ENCODE data around the gene KCNJ11. TPM values are rescaled to one million over a fixed set of nuclear protein-coding genes. Genes with fewer than 3 reads are reported as not detected.

KCNJ11 gene
- total RNA-seq, 1 donor from 2014 or later: 1.1 TPM

DNA sequence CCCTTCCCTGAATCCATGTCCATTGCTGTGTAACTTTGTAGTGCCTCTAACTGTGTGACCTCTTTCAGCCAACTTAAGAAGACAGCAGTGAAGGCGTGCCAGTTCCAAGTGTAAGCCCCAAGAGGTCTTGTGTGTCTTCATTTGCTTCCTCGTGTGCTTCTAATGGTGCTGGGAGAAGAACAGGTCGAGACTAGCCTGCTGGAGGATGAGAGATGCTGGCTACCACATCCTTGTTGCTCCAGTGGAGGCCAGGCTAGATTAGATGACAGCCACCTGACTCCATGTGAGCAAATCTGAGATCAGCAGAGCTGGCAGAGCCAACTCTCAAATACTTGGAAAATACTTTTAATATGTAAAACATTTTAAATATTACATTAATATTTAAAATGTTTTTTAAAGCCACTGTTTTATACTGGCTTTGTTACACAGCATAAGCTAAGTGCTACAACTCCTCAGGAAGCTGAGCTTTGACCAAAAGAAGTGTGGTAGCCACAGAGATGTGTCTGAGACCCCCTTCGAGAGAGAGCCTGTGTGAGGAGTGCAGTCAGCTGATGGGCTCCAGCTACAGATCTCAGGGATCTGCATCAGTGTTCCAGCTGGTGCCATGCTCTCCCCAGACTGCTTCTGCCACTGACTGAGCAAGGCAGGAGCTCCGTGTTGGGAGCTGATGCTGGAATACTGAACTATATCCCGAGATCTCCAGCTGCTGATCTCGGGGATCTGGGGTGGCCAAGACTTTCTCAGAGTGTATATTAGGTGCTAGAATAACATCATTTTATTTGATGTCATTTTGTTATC is 8.9 kb downstream of the KCNJ11 start:
- H3K4me3 Mint-ChIP-seq: no peak overlapping the region
- no peaks in the 10 kb centered on the region for H3K9me3 Mint-ChIP-seq
- no peak for DNase-seq
- peaks cover 2% of the 10 kb centered on the region for H3K27me3 Mint-ChIP-seq
- H3K27ac Mint-ChIP-seq: no peak overlapping the region
- peaks cover 4% of the 10 kb centered on the region for H3K36me3 Mint-ChIP-seq (ENCODE audit: low read depth)
- intact Hi-C loops (cut with micrococcal nuclease): loop anchor here (10.0 kb wide), 1 partner anchor 355 kb away; the partner anchor contains the start of gene KCNC1
- no peaks in the 10 kb centered on the region for H3K4me1 Mint-ChIP-seq

DNA sequence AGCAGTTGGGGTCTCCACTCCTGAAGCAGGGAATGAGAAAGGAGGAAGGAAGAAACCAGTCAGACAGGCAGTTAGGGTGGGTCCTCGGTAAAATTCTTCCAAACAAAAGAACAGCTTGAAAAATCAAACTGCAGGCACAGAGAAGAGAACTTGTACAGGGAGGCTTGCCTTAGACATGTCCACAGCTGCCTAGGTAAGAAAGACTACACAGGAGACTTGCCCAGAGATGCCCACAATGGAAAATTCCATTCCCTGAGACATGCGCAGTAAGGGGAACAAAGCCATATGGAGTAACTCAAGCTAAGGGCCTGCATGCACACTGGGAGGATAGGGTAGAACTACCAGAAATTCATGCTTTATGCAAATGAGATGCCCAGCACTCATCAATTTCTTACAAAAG is 9.8 kb downstream of the KCNJ11 start:
- intact Hi-C loops (cut with micrococcal nuclease): no loop called here
- DNase-seq: no peak
- Mint-ChIP-seq H3K4me3 (no peak overlapping the region), H3K27ac (no peak overlapping the region), H3K4me1 (no peaks in the 10 kb centered on the region), H3K27me3 (peaks cover 2% of the 10 kb centered on the region), H3K36me3 (ENCODE audit: low read depth) (peaks cover 5% of the 10 kb centered on the region), H3K9me3 (no peaks in the 10 kb centered on the region)

DNA sequence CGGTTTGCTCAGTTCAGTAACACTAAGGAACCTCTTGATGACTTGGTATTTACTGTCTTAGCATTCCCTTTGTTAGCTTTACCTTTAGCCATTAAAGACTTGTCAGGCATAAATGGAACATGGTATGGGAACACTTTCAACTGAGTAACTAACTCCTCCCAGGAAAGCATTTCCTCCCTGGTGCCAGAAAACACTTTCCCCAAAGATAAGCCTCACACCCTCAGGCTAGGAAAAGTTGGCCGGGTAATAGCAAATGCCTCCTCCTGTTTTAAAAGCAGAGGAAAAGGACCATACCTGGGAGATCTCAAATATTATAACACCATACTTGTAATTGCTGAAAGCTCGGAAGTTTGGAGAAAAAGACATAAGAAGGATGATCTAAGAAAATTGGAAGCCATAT is 12.0 kb downstream of the KCNJ11 start:
- Mint-ChIP-seq H3K27ac (no peak overlapping the region), H3K36me3 (ENCODE audit: low read depth) (peaks cover 19% of the 10 kb centered on the region), H3K9me3 (peaks cover 11% of the 10 kb centered on the region), H3K4me3 (no peak overlapping the region), H3K27me3 (peaks cover 1% of the 10 kb centered on the region), H3K4me1 (no peaks in the 10 kb centered on the region)
- DNase-seq: no peak
- intact Hi-C loops (cut with micrococcal nuclease): no loop called here

DNA sequence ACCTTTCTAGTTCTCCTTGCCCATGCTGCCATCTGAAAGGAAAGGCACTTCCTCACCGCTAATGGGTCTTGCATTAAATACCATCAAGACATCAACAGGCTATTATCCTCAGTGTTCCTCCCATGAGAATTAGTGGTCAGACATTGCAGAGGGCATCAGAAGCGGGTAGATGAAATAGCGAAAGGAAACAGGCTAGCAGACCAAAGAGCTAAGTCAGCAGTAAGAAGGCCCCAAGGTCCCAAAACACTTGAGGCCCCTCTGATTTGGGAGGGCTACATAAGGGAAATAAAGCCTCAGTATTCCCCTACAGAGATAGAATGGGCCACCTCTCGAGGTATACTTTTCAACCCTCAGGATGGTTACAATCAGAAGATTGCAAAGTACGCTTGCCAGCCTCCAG is 12.9 kb downstream of the KCNJ11 start:
- H3K36me3 Mint-ChIP-seq (ENCODE audit: low read depth): peaks cover 28% of the 10 kb centered on the region
- no peak for DNase-seq
- no peaks in the 10 kb centered on the region for H3K4me1 Mint-ChIP-seq
- no peak overlapping the region for H3K4me3 Mint-ChIP-seq
- H3K27ac Mint-ChIP-seq: no peak overlapping the region
- peaks cover 20% of the 10 kb centered on the region for H3K9me3 Mint-ChIP-seq
- no peaks in the 10 kb centered on the region for H3K27me3 Mint-ChIP-seq
- intact Hi-C loops (cut with micrococcal nuclease): no loop called here

DNA sequence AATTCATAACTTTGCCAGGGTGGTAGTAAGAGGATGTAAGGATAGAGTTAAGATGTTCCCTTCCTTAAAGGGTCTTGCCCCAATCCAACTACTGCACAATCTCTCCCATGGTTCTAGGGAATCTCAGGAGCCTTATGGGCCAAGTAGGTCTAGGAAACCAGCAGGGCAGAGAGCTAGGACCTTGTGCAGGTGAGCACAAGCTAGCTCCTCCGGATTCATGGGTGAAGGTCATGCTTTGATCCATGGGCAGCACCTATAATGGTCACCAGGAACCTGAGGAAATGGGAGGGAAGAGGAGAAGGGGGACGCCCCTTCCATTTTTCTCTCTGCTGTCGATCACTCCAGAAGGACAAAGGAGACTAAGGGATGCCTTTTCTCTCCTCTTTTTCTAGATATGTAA is 16.8 kb downstream of the KCNJ11 start:
- intact Hi-C loops (cut with micrococcal nuclease): no loop called here
- H3K9me3 Mint-ChIP-seq: peaks cover 31% of the 10 kb centered on the region
- H3K27me3 Mint-ChIP-seq: no peaks in the 10 kb centered on the region
- no peak for DNase-seq
- H3K4me1 Mint-ChIP-seq: peaks cover 10% of the 10 kb centered on the region
- no peak overlapping the region for H3K27ac Mint-ChIP-seq
- no peak overlapping the region for H3K4me3 Mint-ChIP-seq
- peaks cover 44% of the 10 kb centered on the region for H3K36me3 Mint-ChIP-seq (ENCODE audit: low read depth)

DNA sequence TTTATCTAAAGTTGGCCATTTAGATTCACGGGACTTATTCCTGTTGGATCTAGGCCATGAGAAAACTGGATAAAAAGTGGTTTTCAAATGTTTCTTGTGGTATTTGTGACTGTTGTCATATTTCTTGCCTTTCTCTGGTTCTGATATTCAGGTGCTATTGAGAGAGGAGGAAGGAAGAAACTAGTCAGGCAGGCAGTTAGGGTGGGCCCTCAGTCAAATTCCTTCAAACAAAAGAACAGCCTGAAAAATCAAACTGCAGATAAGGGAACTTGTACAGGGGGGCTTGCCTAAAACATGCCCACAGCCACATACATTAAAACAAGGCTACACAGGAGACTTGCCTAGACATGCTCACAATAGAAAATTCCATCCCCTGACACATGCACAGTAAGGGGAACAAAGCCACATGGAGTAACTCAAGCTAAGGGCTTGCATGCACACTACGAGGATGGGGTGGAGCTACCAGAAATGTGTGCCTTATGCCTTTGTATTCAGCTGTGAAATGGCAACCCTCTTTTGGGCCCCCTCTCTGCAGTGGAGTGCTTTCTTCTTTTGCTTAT is 18.7 kb downstream of the KCNJ11 start:
- H3K36me3 Mint-ChIP-seq (ENCODE audit: low read depth): peaks cover 47% of the 10 kb centered on the region
- peaks cover 5% of the 10 kb centered on the region for H3K27me3 Mint-ChIP-seq
- no peak for DNase-seq
- H3K4me3 Mint-ChIP-seq: no peak overlapping the region
- peaks cover 31% of the 10 kb centered on the region for H3K9me3 Mint-ChIP-seq
- H3K4me1 Mint-ChIP-seq: peaks cover 10% of the 10 kb centered on the region
- intact Hi-C loops (cut with micrococcal nuclease): loop anchor here (1.0 kb wide), 1 partner anchor 138 kb away; no protein-coding TSS in a partner anchor
- H3K27ac Mint-ChIP-seq: peak overlapping the region; percentile 40

DNA sequence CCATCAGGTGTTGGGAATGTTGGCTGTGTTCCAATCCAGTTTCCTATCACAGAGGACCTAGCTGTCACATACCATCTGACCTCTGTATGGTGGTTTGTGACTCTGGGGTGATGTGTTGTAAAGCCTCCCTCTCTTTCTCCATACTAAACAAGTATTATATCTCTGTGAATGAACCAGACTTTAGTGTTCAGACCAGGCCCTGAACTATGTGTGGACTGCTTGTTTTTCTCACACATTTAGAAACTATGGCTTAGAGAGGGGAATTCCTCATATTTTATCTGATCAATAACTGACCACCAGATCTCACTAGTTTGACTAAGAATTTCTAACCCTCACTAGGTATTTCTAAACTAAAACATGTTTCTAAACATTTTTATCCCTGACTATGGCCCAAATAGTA is 19.4 kb downstream of the KCNJ11 start:
- H3K36me3 Mint-ChIP-seq (ENCODE audit: low read depth): peaks cover 45% of the 10 kb centered on the region
- no peak for DNase-seq
- intact Hi-C loops (cut with micrococcal nuclease): loop anchor here (1.0 kb wide), 1 partner anchor 138 kb away; no protein-coding TSS in a partner anchor
- H3K27me3 Mint-ChIP-seq: peaks cover 5% of the 10 kb centered on the region
- H3K4me1 Mint-ChIP-seq: peaks cover 10% of the 10 kb centered on the region
- H3K4me3 Mint-ChIP-seq: peak overlapping the region; percentile 20
- peak overlapping the region; percentile 45 for H3K27ac Mint-ChIP-seq
- peaks cover 31% of the 10 kb centered on the region for H3K9me3 Mint-ChIP-seq

DNA sequence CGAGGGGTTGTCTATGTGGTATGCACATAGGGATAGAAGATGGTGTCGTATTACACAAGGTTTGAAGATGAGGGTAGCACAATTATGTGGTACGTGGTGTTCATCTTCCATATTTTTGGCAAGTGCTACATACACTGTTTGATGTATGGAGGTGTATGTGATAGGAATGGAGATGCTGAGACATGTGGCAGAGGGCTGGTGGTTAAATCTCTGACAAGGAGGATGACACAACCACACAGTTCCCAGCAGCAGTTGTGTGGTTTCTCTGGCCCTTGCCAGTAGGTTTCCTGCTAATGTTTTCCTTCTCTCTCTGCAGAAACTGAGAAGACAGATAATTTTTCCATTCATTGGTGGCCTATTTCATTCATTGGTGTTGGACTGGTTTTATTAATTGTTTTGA is 19.9 kb downstream of the KCNJ11 start:
- Mint-ChIP-seq H3K27ac (peak overlapping the region; percentile 45), H3K9me3 (peaks cover 31% of the 10 kb centered on the region), H3K4me1 (peaks cover 10% of the 10 kb centered on the region), H3K36me3 (ENCODE audit: low read depth) (peaks cover 45% of the 10 kb centered on the region), H3K27me3 (peaks cover 5% of the 10 kb centered on the region), H3K4me3 (no peak overlapping the region)
- intact Hi-C loops (cut with micrococcal nuclease): loop anchor here (1.0 kb wide), 1 partner anchor 14 kb away; no protein-coding TSS in a partner anchor
- DNase-seq: no peak

DNA sequence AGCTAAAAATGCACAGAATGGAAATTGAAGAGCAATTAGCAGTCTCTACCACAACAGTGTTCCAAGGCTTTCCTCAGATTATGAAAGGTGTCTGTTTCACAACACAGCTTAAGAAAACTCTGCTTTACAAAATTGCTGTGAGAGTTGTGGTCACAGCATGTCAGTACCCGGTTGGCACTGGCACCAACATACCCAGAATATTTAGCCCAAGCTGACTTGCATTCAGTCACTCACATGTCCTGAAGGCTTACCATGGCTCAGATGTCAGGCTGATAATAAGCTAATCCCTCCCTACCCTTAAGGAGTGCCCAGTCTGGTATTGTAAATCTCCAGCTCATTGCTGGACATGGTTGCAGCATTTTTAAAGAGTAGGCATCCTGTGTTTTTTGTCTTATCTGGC is 22.0 kb downstream of the KCNJ11 start:
- no peak for DNase-seq
- peaks cover 10% of the 10 kb centered on the region for H3K4me1 Mint-ChIP-seq
- H3K27me3 Mint-ChIP-seq: peaks cover 5% of the 10 kb centered on the region
- no peak overlapping the region for H3K4me3 Mint-ChIP-seq
- intact Hi-C loops (cut with micrococcal nuclease): no loop called here
- H3K27ac Mint-ChIP-seq: no peak overlapping the region
- peaks cover 34% of the 10 kb centered on the region for H3K36me3 Mint-ChIP-seq (ENCODE audit: low read depth)
- H3K9me3 Mint-ChIP-seq: peaks cover 21% of the 10 kb centered on the region

DNA sequence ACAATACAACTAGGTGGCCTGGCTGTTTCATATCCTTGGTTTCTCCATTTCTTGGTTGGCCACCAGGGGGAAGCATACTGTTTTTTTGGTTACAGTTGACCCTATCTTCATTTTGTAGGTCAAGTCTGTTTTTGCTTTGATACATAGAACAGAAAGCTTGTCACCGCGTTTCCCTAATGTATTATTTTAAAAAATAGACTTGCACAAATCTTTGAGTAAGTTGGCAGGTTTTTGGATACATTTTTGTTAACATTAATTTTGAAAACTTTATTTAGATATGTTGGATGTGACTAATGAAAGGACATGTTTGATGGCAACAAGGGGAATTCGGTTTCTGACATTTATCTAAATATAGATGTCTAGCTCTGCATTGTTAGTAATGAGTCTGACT is 33.9 kb downstream of the KCNJ11 start:
- Mint-ChIP-seq H3K36me3 (ENCODE audit: low read depth) (peaks cover 6% of the 10 kb centered on the region), H3K4me3 (peak overlapping the region; percentile 93), H3K4me1 (peaks cover 29% of the 10 kb centered on the region), H3K27ac (peak overlapping the region; percentile 16), H3K27me3 (peaks cover 34% of the 10 kb centered on the region), H3K9me3 (no peaks in the 10 kb centered on the region)
- intact Hi-C loops (cut with micrococcal nuclease): loop anchor here (1.0 to 5.0 kb wide), 5 partner anchors 14 to 452 kb away; partner anchors contain the start of genes KCNJ11 and RPS13
- peak; percentile 90 for DNase-seq

DNA sequence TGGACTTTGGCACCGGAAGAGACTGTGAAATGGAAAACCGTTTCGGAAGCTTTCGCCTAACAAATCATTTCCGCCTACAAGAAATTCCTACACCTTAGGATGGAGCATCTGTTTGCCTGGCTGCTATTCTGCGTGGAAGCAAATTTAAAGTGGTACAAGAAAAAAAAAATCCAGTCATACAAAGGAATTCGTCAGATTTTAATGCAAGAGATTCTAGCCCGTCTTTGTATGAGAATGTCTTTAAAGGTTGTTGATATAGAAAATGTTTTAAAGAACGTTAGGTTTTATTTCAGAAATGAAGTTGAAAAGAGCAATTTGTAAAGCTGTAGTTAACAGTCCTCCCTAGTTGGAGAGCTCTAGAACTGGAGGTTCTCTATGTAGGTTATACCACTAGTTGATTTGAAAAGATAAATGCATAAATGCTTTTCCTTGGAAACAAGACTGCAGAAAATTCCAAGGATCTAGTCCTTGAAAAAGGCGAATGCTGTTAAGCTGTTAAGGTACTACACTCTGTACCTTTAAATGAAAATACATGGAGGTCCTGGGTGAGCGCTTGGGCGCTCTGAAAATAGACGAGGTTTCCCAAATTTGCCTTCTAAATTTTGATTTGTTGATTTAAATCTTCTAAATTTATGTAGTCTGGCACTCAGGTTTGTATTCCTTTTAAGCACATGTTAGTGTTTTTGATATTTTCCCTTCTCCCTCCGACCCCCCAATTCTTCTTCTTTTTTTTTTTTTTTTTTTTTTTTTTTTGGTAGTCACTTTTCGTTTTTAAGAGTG is 34.4 kb downstream of the KCNJ11 start:
- H3K9me3 Mint-ChIP-seq: no peaks in the 10 kb centered on the region
- peak overlapping the region; percentile 93 for H3K4me3 Mint-ChIP-seq
- H3K27me3 Mint-ChIP-seq: peaks cover 34% of the 10 kb centered on the region
- peak overlapping the region; percentile 82 for H3K27ac Mint-ChIP-seq
- H3K4me1 Mint-ChIP-seq: peaks cover 29% of the 10 kb centered on the region
- DNase-seq: no peak
- intact Hi-C loops (cut with micrococcal nuclease): loop anchor here (1.0 to 5.0 kb wide), 7 partner anchors 14 to 451 kb away; partner anchors contain the start of genes KCNJ11 and RPS13
- H3K36me3 Mint-ChIP-seq (ENCODE audit: low read depth): peaks cover 5% of the 10 kb centered on the region

DNA sequence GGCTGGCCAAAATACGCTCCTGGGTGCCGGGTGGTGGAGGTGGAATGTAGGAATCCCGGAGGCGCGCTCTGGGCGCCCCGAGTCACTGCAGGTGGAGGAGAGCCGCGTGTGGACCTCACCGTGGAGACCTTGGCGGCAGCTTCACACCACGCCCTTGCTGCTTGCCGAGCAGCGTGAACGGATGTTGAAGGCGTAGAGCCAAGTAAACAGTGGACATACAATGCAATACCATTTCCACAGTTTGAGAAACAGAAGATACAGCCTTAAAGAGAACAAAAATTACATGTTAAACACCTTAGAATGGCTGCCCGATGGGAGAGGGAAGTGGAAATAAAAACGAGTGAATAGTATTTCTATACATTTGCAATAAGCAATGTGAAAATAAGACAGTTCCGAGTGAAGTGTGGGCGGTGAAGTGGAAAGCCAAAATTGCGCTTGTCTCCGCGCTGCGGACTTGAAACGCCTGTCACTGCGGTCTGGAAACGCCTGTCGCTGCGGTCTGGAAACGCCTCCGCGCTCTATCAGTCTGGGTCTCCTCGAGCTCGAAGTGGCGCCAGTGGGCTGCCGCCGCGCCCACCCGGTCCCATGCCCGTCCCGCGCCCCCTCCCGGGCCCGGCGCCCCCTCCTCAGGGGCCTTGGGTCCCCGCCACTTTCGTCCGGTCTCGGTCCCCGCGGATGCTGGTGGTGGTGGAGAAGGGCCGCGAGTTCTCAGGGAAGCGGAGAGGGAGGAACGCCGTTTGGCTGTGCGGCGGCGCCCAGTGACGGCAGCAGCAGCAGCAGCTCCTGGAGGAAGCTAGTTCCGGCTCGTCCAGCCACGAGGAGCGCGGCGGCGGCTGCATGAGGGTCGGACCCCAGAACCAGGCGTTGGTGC is 35.3 kb downstream of the KCNJ11 start:
- peaks cover 4% of the 10 kb centered on the region for H3K36me3 Mint-ChIP-seq (ENCODE audit: low read depth)
- H3K27ac Mint-ChIP-seq: peak overlapping the region; percentile 92
- intact Hi-C loops (cut with micrococcal nuclease): loop anchor here (1.0 to 5.0 kb wide), 3 partner anchors 55 to 276 kb away; partner anchors contain the start of gene RPS13
- H3K27me3 Mint-ChIP-seq: peaks cover 34% of the 10 kb centered on the region
- DNase-seq: peak; percentile 83
- no peaks in the 10 kb centered on the region for H3K9me3 Mint-ChIP-seq
- H3K4me1 Mint-ChIP-seq: peaks cover 27% of the 10 kb centered on the region
- H3K4me3 Mint-ChIP-seq: peak overlapping the region; percentile 93
